A549 treated with RU486 at 1 μM for 4 hours (cell line): ENCODE data around the gene SMNDC1. TPM values are rescaled to one million over a fixed set of nuclear protein-coding genes. Genes with fewer than 3 reads are reported as not detected.

Experiments used
- total RNA-seq: library from RNA; stranded (reverse); fragments of 200-300 nt; extraction: Qiagen RNA extraction; gene quantifications from 5 replicates; pipeline ENCODE4 v1.2.3, GENCODE V29; 2022; ENCODE audit warnings: low read depth

Gene SMNDC1
- total RNA-seq = 48.8 to 54.1 TPM (median 50.9 TPM) in 5 replicates

GRCh38 chr10:110304780-110305421 is at the start of gene SMNDC1:
SMNDC1 (minus strand) TSS chr10:110304920; CDS start chr10:110303587, 1,333 bp downstream.

Other genes with a start within 250 kb of the SMNDC1 start
- 5.5 to 8.0 TPM (median 7.2 TPM) in 5 replicates for gene MXI1, start 97.3 kb downstream of the SMNDC1 start, total RNA-seq
- gene DUSP5, start 193.0 kb upstream of the SMNDC1 start, total RNA-seq = 81.4 to 140 TPM (median 122 TPM) in 5 replicates